SK-N-MC (cell line): Measurements from ENCODE around the gene RDH5.

Experiments used
- DNase-seq: peaks from one replicate; pipeline ENCODE4 v3.0.0-alpha.2; 2011; ENCODE audit warnings: low read depth, low spot score
- H3K27ac ChIP-seq: fragments of 200-600 bp; sonication (generic); 2 replicates; pipeline ENCODE4 v1.5.1; 2016; ENCODE audit warnings: mixed run types
- H3K36me3 ChIP-seq: fragments of 200-600 bp; sonication (generic); 2 replicates; pipeline ENCODE4 v1.6.1; 2017; ENCODE audit warnings: antibody characterized with exemption, low read length, mixed read lengths; ENCODE audit not compliant: insufficient read depth
- H3K4me3 ChIP-seq: fragments of 200-600 bp; sonication (generic); 2 replicates; pipeline ENCODE4 v1.5.1; 2016
- H3K9ac ChIP-seq: fragments of 200-600 bp; sonication (generic); 2 replicates; pipeline ENCODE4 v1.8.0; 2017; ENCODE audit warnings: mixed run types, mixed read lengths; ENCODE audit not compliant: insufficient read length
- H3K9me3 ChIP-seq: fragments of 200-600 bp; sonication (generic); 2 replicates; pipeline ENCODE4 v1.6.1; 2017; ENCODE audit warnings: low read depth, mild to moderate bottlenecking, antibody characterized with exemption, low read length, moderate library complexity, mixed read lengths
- EZH2 ChIP-seq: fragments of 200-600 bp; sonication (generic); IDR thresholded peaks from one replicate; pipeline ENCODE4 v1.6.1; 2017; ENCODE audit warnings: antibody characterized with exemption
- FOXP2 ChIP-seq: optimal IDR thresholded peaks from 2 replicates; pipeline ENCODE3; 2011; ENCODE audit warnings: mild to moderate bottlenecking, moderate library complexity; ENCODE audit not compliant: insufficient read depth; ENCODE audit errors: extremely low read length, control extremely low read depth
- POLR2AphosphoS5 ChIP-seq: IDR thresholded peaks from 2 replicates; pipeline ENCODE4 v1.6.1; 2012; ENCODE audit warnings: mild to moderate bottlenecking, low read depth, low read length, borderline replicate concordance

The RDH5 gene

GRCh38 chr12:55693323-55694187 lies 26.6 kb upstream of the RDH5 start:
- H3K9me3 ChIP-seq = no peaks in the 10 kb centered on the region
- H3K27ac ChIP-seq = no peak overlapping the region
- no peak for TF ChIP-seq FOXP2
- no peak for TF ChIP-seq EZH2
- no peak for TF ChIP-seq POLR2AphosphoS5
- H3K36me3 ChIP-seq = no peaks in the 10 kb centered on the region
- H3K4me3 ChIP-seq = no peak overlapping the region
- DNase-seq = no peak
- H3K9ac ChIP-seq = no peak overlapping the region

GRCh38 chr12:55694188-55694515 lies 26.0 kb upstream of the RDH5 start:
- H3K9me3 ChIP-seq = no peaks in the 10 kb centered on the region
- TF ChIP-seq EZH2 (no peak), FOXP2 (no peak), POLR2AphosphoS5 (no peak)
- H3K36me3 ChIP-seq = no peaks in the 10 kb centered on the region
- DNase-seq = no peak
- H3K27ac ChIP-seq = no peak overlapping the region
- no peak overlapping the region for H3K9ac ChIP-seq
- H3K4me3 ChIP-seq = no peak overlapping the region

- Histone ChIP-seq H3K9me3 (no peaks in the 10 kb centered on the region), H3K9ac (no peak overlapping the region), H3K27ac (no peak overlapping the region), H3K36me3 (no peaks in the 10 kb centered on the region), H3K4me3 (no peak overlapping the region)
- no peak for DNase-seq
- no peak for TF ChIP-seq EZH2
- TF ChIP-seq POLR2AphosphoS5 = no peak
- TF ChIP-seq FOXP2 = no peak
These were observed 25.5 kb upstream of the RDH5 start for GRCh38 chr12:55694651-55695050.

GRCh38 chr12:55695349-55695748 lies 24.8 kb upstream of the RDH5 start:
- Histone ChIP-seq H3K9ac (no peak overlapping the region), H3K4me3 (no peak overlapping the region), H3K27ac (no peak overlapping the region), H3K9me3 (no peaks in the 10 kb centered on the region), H3K36me3 (no peaks in the 10 kb centered on the region)
- TF ChIP-seq POLR2AphosphoS5 = no peak
- no peak for TF ChIP-seq EZH2
- no peak for TF ChIP-seq FOXP2
- DNase-seq = no peak

GRCh38 chr12:55696141-55696540 lies 24.1 kb upstream of the RDH5 start:
- no peak for TF ChIP-seq EZH2
- no peak for TF ChIP-seq POLR2AphosphoS5
- no peak for TF ChIP-seq FOXP2
- H3K9me3 ChIP-seq = no peaks in the 10 kb centered on the region
- DNase-seq = no peak
- H3K36me3 ChIP-seq = no peaks in the 10 kb centered on the region
- no peak overlapping the region for H3K4me3 ChIP-seq
- H3K9ac ChIP-seq = no peak overlapping the region
- no peak overlapping the region for H3K27ac ChIP-seq

GRCh38 chr12:55696796-55697462 lies 23.3 kb upstream of the RDH5 start:
- H3K4me3 ChIP-seq = no peak overlapping the region
- TF ChIP-seq POLR2AphosphoS5 (no peak), FOXP2 (no peak), EZH2 (no peak)
- DNase-seq = no peak
- H3K27ac ChIP-seq = no peak overlapping the region
- no peaks in the 10 kb centered on the region for H3K36me3 ChIP-seq
- no peak overlapping the region for H3K9ac ChIP-seq
- no peaks in the 10 kb centered on the region for H3K9me3 ChIP-seq

- no peak overlapping the region for H3K27ac ChIP-seq
- no peak for TF ChIP-seq POLR2AphosphoS5
- TF ChIP-seq EZH2 = no peak
- TF ChIP-seq FOXP2 = no peak
- no peak for DNase-seq
- no peak overlapping the region for H3K4me3 ChIP-seq
- no peak overlapping the region for H3K9ac ChIP-seq
- H3K9me3 ChIP-seq = no peaks in the 10 kb centered on the region
- no peaks in the 10 kb centered on the region for H3K36me3 ChIP-seq
These were observed 22.5 kb upstream of the RDH5 start for GRCh38 chr12:55697686-55698085.

- no peak overlapping the region for H3K4me3 ChIP-seq
- no peak for DNase-seq
- TF ChIP-seq POLR2AphosphoS5 = no peak
- no peak for TF ChIP-seq EZH2
- no peak for TF ChIP-seq FOXP2
- H3K36me3 ChIP-seq = no peaks in the 10 kb centered on the region
- no peaks in the 10 kb centered on the region for H3K9me3 ChIP-seq
- H3K9ac ChIP-seq = no peak overlapping the region
- H3K27ac ChIP-seq = no peak overlapping the region
These were observed 21.8 kb upstream of the RDH5 start for GRCh38 chr12:55698241-55698955.
